ENCODE data around the gene SIRT3. TPM values are rescaled to one million over a fixed set of nuclear protein-coding genes. Genes with fewer than 3 reads are reported as not detected.

Gene SIRT3
- total and polyA plus RNA-seq, 2 of the 13 experiments (the other 11 are each of a cell fraction or from before 2014, with no cell fraction given), result 15.1 to 18.2 TPM

- TF ChIP-seq NR2F1 (CRISPR knock-in tag; IDR thresholded peaks at IDR 0.05) (no peak), DNMT1 (CRISPR knock-in tag; IDR thresholded peaks at IDR 0.05) (no peak), KDM2A (CRISPR knock-in tag; IDR thresholded peaks at IDR 0.05; ENCODE audit: borderline replicate concordance, low read depth) (no peak), RBAK (CRISPR knock-in tag; IDR thresholded peaks at IDR 0.05) (no peak), ZNF713 (CRISPR knock-in tag; IDR thresholded peaks at IDR 0.05) (no peak), ZSCAN25 (CRISPR knock-in tag; IDR thresholded peaks at IDR 0.05) (no peak), ELF3 (CRISPR knock-in tag; IDR thresholded peaks at IDR 0.05) (no peak), DNMT3B (CRISPR knock-in tag; conservative IDR thresholded peaks at IDR 0.05) (no peak), JUNB (CRISPR knock-in tag; IDR thresholded peaks at IDR 0.05; ENCODE audit: borderline replicate concordance) (no peak), THRA (CRISPR knock-in tag; IDR thresholded peaks at IDR 0.05; ENCODE audit: borderline replicate concordance) (no peak), MZF1 (CRISPR knock-in tag; IDR thresholded peaks at IDR 0.05; ENCODE audit: borderline replicate concordance) (no peak), ZBTB14 (CRISPR knock-in tag; IDR thresholded peaks at IDR 0.05) (peak; percentile 76), ZNF430 (CRISPR knock-in tag; IDR thresholded peaks at IDR 0.05) (no peak), ZNF7 (CRISPR knock-in tag; IDR thresholded peaks at IDR 0.05) (no peak), FOXO1 (CRISPR knock-in tag; IDR thresholded peaks at IDR 0.05) (no peak), PATZ1 (CRISPR knock-in tag; IDR thresholded peaks at IDR 0.05) (no peak), HNRNPLL (IDR thresholded peaks at IDR 0.05; ENCODE audit: low read depth, low read length, poor library complexity, severe bottlenecking) (peak; percentile 30), ZNF121 (CRISPR knock-in tag; IDR thresholded peaks at IDR 0.05) (no peak), ISL2 (CRISPR knock-in tag; IDR thresholded peaks at IDR 0.05) (no peak), ZNF616 (CRISPR knock-in tag; IDR thresholded peaks at IDR 0.05; ENCODE audit: low read depth) (no peak), BRD4 (CRISPR knock-in tag; IDR thresholded peaks at IDR 0.05) (no peak), NFE2L1 (CRISPR knock-in tag; IDR thresholded peaks at IDR 0.05; ENCODE audit: borderline replicate concordance) (no peak), ZNF597 (CRISPR knock-in tag; IDR thresholded peaks at IDR 0.05) (no peak)
- TF ChIP-seq, protein P1, sequence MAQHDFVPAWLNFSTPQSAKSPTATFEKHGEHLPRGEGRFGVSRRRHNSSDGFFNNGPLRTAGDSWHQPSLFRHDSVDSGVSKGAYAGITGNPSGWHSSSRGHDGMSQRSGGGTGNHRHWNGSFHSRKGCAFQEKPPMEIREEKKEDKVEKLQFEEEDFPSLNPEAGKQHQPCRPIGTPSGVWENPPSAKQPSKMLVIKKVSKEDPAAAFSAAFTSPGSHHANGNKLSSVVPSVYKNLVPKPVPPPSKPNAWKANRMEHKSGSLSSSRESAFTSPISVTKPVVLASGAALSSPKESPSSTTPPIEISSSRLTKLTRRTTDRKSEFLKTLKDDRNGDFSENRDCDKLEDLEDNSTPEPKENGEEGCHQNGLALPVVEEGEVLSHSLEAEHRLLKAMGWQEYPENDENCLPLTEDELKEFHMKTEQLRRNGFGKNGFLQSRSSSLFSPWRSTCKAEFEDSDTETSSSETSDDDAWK (CRISPR knock-in tag; IDR thresholded peaks at IDR 0.05), result no peak
Observed at GRCh38 chr11:279966-280705, 44.0 kb upstream of the SIRT3 start (continued).
